GM23338 (cell line): ENCODE results near the gene NHS. TPM values are rescaled to one million over a fixed set of nuclear protein-coding genes. Genes with fewer than 3 reads are reported as not detected.

Source experiments
- ATAC-seq: fragments of 200-7000 bp; cut with Tn5 transposase; 3 replicates; pipeline ENCODE4 v1.9.1; 2020
- DNase-seq: peaks from one replicate; pipeline ENCODE4 v3.0.0-alpha.2; 2015; ENCODE audit warnings: low spot score
- H2AFZ ChIP-seq: fragments of 200-600 bp; sonication (generic); 2 replicates; pipeline ENCODE4 v1.8.0; 2016; ENCODE audit warnings: antibody characterized with exemption, mild to moderate bottlenecking, moderate library complexity
- H3F3A ChIP-seq: fragments of 200-600 bp; sonication (generic); replicated peaks from 2 replicates; pipeline ENCODE4 v1.8.0; 2017; ENCODE audit warnings: antibody characterized with exemption, mixed run types, low read depth
- H3K27ac ChIP-seq: fragments of 200-600 bp; sonication (generic); 2 replicates; pipeline ENCODE4 v1.6.1; 2016; ENCODE audit warnings: low read depth
- H3K27me3 ChIP-seq: fragments of 200-600 bp; sonication (generic); 2 replicates; pipeline ENCODE4 v1.8.0; 2016; ENCODE audit warnings: mild to moderate bottlenecking, mixed run types, moderate library complexity; ENCODE audit not compliant: insufficient read depth
- H3K36me3 ChIP-seq: fragments of 200-600 bp; sonication (generic); 2 replicates; pipeline ENCODE4 v1.8.0; 2016; ENCODE audit warnings: mild to moderate bottlenecking; ENCODE audit not compliant: insufficient read depth
- H3K4me1 ChIP-seq: fragments of 200-600 bp; sonication (generic); 2 replicates; pipeline ENCODE4 v1.8.0; 2016; ENCODE audit warnings: mild to moderate bottlenecking, moderate library complexity; ENCODE audit not compliant: insufficient read depth
- H3K4me2 ChIP-seq: fragments of 200-600 bp; sonication (generic); 2 replicates; pipeline ENCODE4 v1.7.1; 2017; ENCODE audit warnings: mixed run types
- H3K4me3 ChIP-seq: fragments of 200-600 bp; sonication (generic); 2 replicates; pipeline ENCODE4 v1.6.1; 2016; ENCODE audit warnings: mixed run types
- H3K79me2 ChIP-seq: fragments of 200-600 bp; sonication (generic); replicated peaks from 2 replicates; pipeline ENCODE4 v1.8.0; 2017; ENCODE audit warnings: mild to moderate bottlenecking; ENCODE audit not compliant: insufficient read depth
- H3K9me2 ChIP-seq: fragments of 200-600 bp; sonication (generic); 2 replicates; pipeline ENCODE4 v1.8.0; 2017; ENCODE audit not compliant: insufficient read depth
- H4K20me1 ChIP-seq: fragments of 200-600 bp; sonication (generic); replicated peaks from 2 replicates; pipeline ENCODE4 v1.8.0; 2017; ENCODE audit warnings: mild to moderate bottlenecking; ENCODE audit not compliant: insufficient read depth
- H3K27ac Mint-ChIP-seq: 2 replicates; pipeline ENCODE4 v1.8.0; 2020; ENCODE audit warnings: inconsistent platforms, mild to moderate bottlenecking, moderate library complexity, mixed read lengths
- H3K27me3 Mint-ChIP-seq: 3 replicates; pipeline ENCODE4 v1.8.0; 2022; ENCODE audit warnings: low read depth, mild to moderate bottlenecking, moderate library complexity, mixed read lengths, inconsistent platforms; ENCODE audit not compliant: insufficient read depth, poor library complexity
- H3K36me3 Mint-ChIP-seq: 3 replicates; pipeline ENCODE4 v1.8.0; 2021; ENCODE audit warnings: low read depth, mild to moderate bottlenecking, inconsistent platforms, moderate library complexity, mixed read lengths
- H3K4me1 Mint-ChIP-seq: 3 replicates; pipeline ENCODE4 v1.8.0; 2020; ENCODE audit warnings: mild to moderate bottlenecking, inconsistent platforms, mixed read lengths
- H3K4me3 Mint-ChIP-seq: 3 replicates; pipeline ENCODE4 v1.8.0; 2021; ENCODE audit warnings: moderate library complexity, mild to moderate bottlenecking, inconsistent platforms, mixed read lengths
- H3K9me3 Mint-ChIP-seq: 3 replicates; pipeline ENCODE4 v1.8.0; 2020; ENCODE audit warnings: moderate library complexity, mild to moderate bottlenecking, inconsistent platforms, mixed read lengths
- CREB1 ChIP-seq: fragments of 250-450 bp; sonication (Bioruptor Pico); IDR thresholded peaks from 2 replicates; pipeline ENCODE4 v1.5.0; 2020; ENCODE audit warnings: low read depth, mild to moderate bottlenecking, moderate library complexity
- CTCF ChIP-seq, 2 experiments: fragments of 200-600 bp in 1 of 2; sonication (generic) in 1 of 2; conservative IDR thresholded peaks; 2 replicates each; pipeline versions ENCODE4 v1.5.1 to v1.6.1; 2016 to 2017; ENCODE audit warnings: antibody characterized with exemption in 2 of 2, low read depth in 2 of 2, mild to moderate bottlenecking in 2 of 2, moderate library complexity in 1 of 2
- ETS1 ChIP-seq: IDR thresholded peaks from 2 replicates; pipeline ENCODE4 v1.6.1; 2016; ENCODE audit warnings: antibody characterized with exemption
- EZH2 ChIP-seq: fragments of 200-600 bp; sonication (generic); IDR thresholded peaks from one replicate; pipeline ENCODE4 v1.8.0; 2017; ENCODE audit warnings: antibody characterized with exemption, mild to moderate bottlenecking, low read depth; ENCODE audit not compliant: unreplicated experiment
- EZH2phosphoT487 ChIP-seq: fragments of 200-600 bp; sonication (generic); IDR thresholded peaks from one replicate; pipeline ENCODE4 v1.8.1; 2018; ENCODE audit warnings: antibody characterized with exemption; ENCODE audit not compliant: unreplicated experiment
- JUNB ChIP-seq: IDR thresholded peaks from one replicate; pipeline ENCODE4 v1.6.1; 2016; ENCODE audit warnings: antibody characterized with exemption; ENCODE audit not compliant: unreplicated experiment
- NANOG ChIP-seq: IDR thresholded peaks from 2 replicates; pipeline ENCODE4 v1.6.1; 2016; ENCODE audit warnings: antibody characterized with exemption, borderline replicate concordance
- POLR2AphosphoS5 ChIP-seq: IDR thresholded peaks from 2 replicates; pipeline ENCODE4 v1.6.1; 2016; ENCODE audit warnings: antibody characterized with exemption, low read depth
- REST ChIP-seq: IDR thresholded peaks from one replicate; pipeline ENCODE4 v1.6.1; 2018; ENCODE audit warnings: antibody characterized with exemption; ENCODE audit not compliant: unreplicated experiment
- STAT1 ChIP-seq: IDR thresholded peaks from one replicate; pipeline ENCODE4 v1.6.1; 2016; ENCODE audit warnings: antibody characterized with exemption; ENCODE audit not compliant: unreplicated experiment
- ZNF114 ChIP-seq: fragments of 250-450 bp; sonication (Bioruptor Pico); IDR thresholded peaks from 2 replicates; pipeline ENCODE4 v1.5.0; 2020; ENCODE audit warnings: mild to moderate bottlenecking, moderate library complexity
- ZNF331 ChIP-seq: fragments of 250-450 bp; sonication (Bioruptor Pico); IDR thresholded peaks from 2 replicates; pipeline ENCODE4 v1.5.0; 2020; ENCODE audit warnings: low read depth, mild to moderate bottlenecking, moderate library complexity
- ZNF462 ChIP-seq: fragments of 250-450 bp; sonication (Bioruptor Pico); IDR thresholded peaks from 2 replicates; pipeline ENCODE4 v1.5.0; 2020; ENCODE audit warnings: mild to moderate bottlenecking, moderate library complexity
- polyA plus RNA-seq: library from polyadenylated mRNA; unstranded; fragments of >200 nt; fragmentation: Nextera tagmentation; extraction: Ambion mirVana; gene quantifications from 2 replicates; pipeline ENCODE4 v1.2.1, GENCODE V29; 2016
- total RNA-seq: library from RNA; depleted of rRNA; stranded (reverse); fragments of >200 nt; shearing (Covaris generic); gene quantifications from 2 replicates; pipeline ENCODE4 v1.2.3, GENCODE V29; 2014

NHS gene
- total and polyA plus RNA-seq, 2 experiments from 2014 or later, result 1.8 to 8.2 TPM

GRCh38 chrX:17390419-17390850 lies 15.4 kb downstream of the NHS start:
- no peak overlapping the region for H3K4me3 ChIP-seq

More at GRCh38 chrX:17390419-17390850, 15.4 kb downstream of the NHS start:
- H3K27me3 ChIP-seq, result no peaks in the 10 kb centered on the region
- H3K4me1 ChIP-seq, result no peaks in the 10 kb centered on the region
- no peak overlapping the region for H3K4me2 ChIP-seq
- no peak overlapping the region for H2AFZ ChIP-seq
- Mint-ChIP-seq H3K9me3 (no peaks in the 10 kb centered on the region), H3K4me1 (peaks cover 9% of the 10 kb centered on the region), H3K36me3 (no peaks in the 10 kb centered on the region), H3K4me3 (no peak overlapping the region), H3K27me3 (peaks cover 1% of the 10 kb centered on the region), H3K27ac (no peak overlapping the region)
- no peaks in the 10 kb centered on the region for H4K20me1 ChIP-seq
- TF ChIP-seq ZNF331 (CRISPR knock-in tag), result no peak
- TF ChIP-seq EZH2phosphoT487, result no peak
- TF ChIP-seq NANOG, result no peak
- TF ChIP-seq ETS1, result no peak
- no peak for TF ChIP-seq EZH2
- no peak for TF ChIP-seq ZNF114 (CRISPR knock-in tag)
- TF ChIP-seq STAT1, result no peak
- no peak for TF ChIP-seq JUNB
- TF ChIP-seq REST, result no peak
- no peak for TF ChIP-seq ZNF462 (CRISPR knock-in tag)
- no peak for TF ChIP-seq CTCF (conservative IDR thresholded peaks at IDR 0.05; ENCODE audit: low read depth in 2 of 2)
- TF ChIP-seq POLR2AphosphoS5, result no peak
- no peak for TF ChIP-seq CREB1
- no peak for DNase-seq
- no peaks in the 10 kb centered on the region for H3K9me2 ChIP-seq
- ATAC-seq, result no peak
- no peak overlapping the region for H3K27ac ChIP-seq
- no peaks in the 10 kb centered on the region for H3F3A ChIP-seq
- 0 out of 2 replicates have a peak, but pooled peaks cover 2% of the 10 kb centered on the region for H3K79me2 ChIP-seq
- no peaks in the 10 kb centered on the region for H3K36me3 ChIP-seq
